ENCODE measurements around the gene ARSG.

DNA sequence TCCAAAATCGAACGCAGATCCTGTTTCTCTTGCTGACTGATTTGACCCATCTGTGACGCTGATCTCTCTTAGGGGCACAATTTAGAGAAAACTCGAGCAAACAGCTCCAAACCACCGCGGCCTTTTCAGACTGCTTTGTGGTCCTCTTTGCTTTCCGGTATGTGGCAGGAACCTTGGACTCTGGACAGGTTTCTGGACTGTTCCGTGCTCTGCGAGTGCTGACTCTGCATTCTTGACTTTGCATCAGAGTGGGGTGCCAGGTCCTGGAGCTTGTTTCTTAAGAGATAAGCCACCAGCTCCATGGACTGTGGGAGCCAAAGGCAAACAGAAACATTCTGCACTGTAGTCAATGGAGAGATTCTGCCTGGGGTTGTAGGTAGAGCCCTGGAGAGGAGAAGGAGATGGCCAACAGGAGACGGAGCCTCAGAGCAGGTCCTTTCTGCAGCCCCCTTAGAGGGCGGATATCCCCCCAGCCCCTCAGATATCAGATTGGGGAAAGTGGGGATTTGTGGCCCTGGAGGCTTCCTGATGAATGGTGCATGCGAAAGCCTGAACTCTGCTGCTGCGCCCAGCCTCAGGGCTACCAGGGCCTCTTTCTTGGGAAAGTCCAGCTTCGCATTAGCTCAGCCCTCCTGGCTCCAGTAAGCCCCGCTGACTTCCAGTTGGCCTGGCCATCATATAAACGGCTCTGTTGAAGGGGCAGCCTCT is 100.4 kb downstream of the ARSG start:
- TF ChIP-seq SIX5 (IDR thresholded peaks at IDR 0.05; ENCODE audit: borderline replicate concordance in 1 of 2, insufficient read depth in 1 of 2, low read depth in 1 of 2, low read length in 2 of 2) = no peak
- no peak for TF ChIP-seq NR1H2 (CRISPR knock-in tag; IDR thresholded peaks at IDR 0.05)
- TF ChIP-seq CBX8 (IDR thresholded peaks at IDR 0.05; ENCODE audit: borderline replicate concordance, extremely low read depth, low read depth, low read length, poor library complexity, severe bottlenecking) = no peak
- no peak for TF ChIP-seq ARID1B (IDR thresholded peaks at IDR 0.05)
- no peak for TF ChIP-seq FOS (IDR thresholded peaks at IDR 0.05; ENCODE audit: extremely low read depth, insufficient read length)
- TF ChIP-seq, protein P1, sequence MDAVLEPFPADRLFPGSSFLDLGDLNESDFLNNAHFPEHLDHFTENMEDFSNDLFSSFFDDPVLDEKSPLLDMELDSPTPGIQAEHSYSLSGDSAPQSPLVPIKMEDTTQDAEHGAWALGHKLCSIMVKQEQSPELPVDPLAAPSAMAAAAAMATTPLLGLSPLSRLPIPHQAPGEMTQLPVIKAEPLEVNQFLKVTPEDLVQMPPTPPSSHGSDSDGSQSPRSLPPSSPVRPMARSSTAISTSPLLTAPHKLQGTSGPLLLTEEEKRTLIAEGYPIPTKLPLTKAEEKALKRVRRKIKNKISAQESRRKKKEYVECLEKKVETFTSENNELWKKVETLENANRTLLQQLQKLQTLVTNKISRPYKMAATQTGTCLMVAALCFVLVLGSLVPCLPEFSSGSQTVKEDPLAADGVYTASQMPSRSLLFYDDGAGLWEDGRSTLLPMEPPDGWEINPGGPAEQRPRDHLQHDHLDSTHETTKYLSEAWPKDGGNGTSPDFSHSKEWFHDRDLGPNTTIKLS (IDR thresholded peaks at IDR 0.05; ENCODE audit: borderline replicate concordance, low read depth) = no peak
- TF ChIP-seq, protein P2, sequence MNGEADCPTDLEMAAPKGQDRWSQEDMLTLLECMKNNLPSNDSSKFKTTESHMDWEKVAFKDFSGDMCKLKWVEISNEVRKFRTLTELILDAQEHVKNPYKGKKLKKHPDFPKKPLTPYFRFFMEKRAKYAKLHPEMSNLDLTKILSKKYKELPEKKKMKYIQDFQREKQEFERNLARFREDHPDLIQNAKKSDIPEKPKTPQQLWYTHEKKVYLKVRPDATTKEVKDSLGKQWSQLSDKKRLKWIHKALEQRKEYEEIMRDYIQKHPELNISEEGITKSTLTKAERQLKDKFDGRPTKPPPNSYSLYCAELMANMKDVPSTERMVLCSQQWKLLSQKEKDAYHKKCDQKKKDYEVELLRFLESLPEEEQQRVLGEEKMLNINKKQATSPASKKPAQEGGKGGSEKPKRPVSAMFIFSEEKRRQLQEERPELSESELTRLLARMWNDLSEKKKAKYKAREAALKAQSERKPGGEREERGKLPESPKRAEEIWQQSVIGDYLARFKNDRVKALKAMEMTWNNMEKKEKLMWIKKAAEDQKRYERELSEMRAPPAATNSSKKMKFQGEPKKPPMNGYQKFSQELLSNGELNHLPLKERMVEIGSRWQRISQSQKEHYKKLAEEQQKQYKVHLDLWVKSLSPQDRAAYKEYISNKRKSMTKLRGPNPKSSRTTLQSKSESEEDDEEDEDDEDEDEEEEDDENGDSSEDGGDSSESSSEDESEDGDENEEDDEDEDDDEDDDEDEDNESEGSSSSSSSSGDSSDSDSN (IDR thresholded peaks at IDR 0.05; ENCODE audit: borderline replicate concordance in 1 of 2, low read depth in 2 of 2, low read length in 2 of 2) = no peak
- TF ChIP-seq, protein P3, sequence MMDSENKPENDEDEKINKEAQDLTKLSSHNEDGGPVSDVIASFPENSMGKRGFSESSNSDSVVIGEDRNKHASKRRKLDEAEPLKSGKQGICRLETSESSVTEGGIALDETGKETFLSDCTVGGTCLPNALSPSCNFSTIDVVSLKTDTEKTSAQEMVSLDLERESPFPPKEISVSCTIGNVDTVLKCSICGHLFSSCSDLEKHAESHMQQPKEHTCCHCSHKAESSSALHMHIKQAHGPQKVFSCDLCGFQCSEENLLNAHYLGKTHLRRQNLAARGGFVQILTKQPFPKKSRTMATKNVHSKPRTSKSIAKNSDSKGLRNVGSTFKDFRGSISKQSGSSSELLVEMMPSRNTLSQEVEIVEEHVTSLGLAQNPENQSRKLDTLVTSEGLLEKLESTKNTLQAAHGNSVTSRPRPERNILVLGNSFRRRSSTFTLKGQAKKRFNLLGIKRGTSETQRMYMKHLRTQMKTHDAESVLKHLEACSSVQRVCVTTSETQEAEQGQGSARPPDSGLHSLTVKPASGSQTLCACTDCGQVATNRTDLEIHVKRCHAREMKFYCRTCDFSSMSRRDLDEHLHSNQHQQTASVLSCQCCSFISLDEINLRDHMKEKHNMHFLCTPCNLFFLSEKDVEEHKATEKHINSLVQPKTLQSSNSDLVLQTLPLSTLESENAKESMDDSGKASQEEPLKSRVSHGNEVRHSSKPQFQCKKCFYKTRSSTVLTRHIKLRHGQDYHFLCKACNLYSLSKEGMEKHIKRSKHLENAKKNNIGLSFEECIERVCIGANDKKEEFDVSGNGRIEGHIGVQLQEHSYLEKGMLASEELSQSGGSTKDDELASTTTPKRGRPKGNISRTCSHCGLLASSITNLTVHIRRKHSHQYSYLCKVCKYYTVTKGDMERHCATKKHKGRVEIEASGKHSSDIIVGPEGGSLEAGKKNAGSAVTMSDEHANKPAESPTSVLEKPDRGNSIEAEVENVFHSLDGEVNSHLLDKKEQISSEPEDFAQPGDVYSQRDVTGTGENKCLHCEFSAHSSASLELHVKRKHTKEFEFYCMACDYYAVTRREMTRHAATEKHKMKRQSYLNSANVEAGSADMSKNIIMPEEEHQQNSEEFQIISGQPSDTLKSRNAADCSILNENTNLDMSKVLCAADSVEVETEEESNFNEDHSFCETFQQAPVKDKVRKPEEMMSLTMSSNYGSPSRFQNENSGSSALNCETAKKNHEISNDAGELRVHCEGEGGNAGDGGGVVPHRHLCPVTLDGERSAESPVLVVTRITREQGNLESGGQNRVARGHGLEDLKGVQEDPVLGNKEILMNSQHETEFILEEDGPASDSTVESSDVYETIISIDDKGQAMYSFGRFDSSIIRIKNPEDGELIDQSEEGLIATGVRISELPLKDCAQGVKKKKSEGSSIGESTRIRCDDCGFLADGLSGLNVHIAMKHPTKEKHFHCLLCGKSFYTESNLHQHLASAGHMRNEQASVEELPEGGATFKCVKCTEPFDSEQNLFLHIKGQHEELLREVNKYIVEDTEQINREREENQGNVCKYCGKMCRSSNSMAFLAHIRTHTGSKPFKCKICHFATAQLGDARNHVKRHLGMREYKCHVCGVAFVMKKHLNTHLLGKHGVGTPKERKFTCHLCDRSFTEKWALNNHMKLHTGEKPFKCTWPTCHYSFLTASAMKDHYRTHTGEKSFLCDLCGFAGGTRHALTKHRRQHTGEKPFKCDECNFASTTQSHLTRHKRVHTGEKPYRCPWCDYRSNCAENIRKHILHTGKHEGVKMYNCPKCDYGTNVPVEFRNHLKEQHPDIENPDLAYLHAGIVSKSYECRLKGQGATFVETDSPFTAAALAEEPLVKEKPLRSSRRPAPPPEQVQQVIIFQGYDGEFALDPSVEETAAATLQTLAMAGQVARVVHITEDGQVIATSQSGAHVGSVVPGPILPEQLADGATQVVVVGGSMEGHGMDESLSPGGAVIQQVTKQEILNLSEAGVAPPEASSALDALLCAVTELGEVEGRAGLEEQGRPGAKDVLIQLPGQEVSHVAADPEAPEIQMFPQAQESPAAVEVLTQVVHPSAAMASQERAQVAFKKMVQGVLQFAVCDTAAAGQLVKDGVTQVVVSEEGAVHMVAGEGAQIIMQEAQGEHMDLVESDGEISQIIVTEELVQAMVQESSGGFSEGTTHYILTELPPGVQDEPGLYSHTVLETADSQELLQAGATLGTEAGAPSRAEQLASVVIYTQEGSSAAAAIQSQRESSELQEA (IDR thresholded peaks at IDR 0.05; ENCODE audit: low read depth) = no peak
- no peak for TF ChIP-seq BRCA1 (IDR thresholded peaks at IDR 0.05)
- no peak for TF ChIP-seq BRCA1 (CRISPR knock-in tag; IDR thresholded peaks at IDR 0.05)
- TF ChIP-seq EZH2 (IDR thresholded peaks at IDR 0.05; ENCODE audit: borderline replicate concordance, low read depth, low read length) = no peak
- TF ChIP-seq, protein P4, sequence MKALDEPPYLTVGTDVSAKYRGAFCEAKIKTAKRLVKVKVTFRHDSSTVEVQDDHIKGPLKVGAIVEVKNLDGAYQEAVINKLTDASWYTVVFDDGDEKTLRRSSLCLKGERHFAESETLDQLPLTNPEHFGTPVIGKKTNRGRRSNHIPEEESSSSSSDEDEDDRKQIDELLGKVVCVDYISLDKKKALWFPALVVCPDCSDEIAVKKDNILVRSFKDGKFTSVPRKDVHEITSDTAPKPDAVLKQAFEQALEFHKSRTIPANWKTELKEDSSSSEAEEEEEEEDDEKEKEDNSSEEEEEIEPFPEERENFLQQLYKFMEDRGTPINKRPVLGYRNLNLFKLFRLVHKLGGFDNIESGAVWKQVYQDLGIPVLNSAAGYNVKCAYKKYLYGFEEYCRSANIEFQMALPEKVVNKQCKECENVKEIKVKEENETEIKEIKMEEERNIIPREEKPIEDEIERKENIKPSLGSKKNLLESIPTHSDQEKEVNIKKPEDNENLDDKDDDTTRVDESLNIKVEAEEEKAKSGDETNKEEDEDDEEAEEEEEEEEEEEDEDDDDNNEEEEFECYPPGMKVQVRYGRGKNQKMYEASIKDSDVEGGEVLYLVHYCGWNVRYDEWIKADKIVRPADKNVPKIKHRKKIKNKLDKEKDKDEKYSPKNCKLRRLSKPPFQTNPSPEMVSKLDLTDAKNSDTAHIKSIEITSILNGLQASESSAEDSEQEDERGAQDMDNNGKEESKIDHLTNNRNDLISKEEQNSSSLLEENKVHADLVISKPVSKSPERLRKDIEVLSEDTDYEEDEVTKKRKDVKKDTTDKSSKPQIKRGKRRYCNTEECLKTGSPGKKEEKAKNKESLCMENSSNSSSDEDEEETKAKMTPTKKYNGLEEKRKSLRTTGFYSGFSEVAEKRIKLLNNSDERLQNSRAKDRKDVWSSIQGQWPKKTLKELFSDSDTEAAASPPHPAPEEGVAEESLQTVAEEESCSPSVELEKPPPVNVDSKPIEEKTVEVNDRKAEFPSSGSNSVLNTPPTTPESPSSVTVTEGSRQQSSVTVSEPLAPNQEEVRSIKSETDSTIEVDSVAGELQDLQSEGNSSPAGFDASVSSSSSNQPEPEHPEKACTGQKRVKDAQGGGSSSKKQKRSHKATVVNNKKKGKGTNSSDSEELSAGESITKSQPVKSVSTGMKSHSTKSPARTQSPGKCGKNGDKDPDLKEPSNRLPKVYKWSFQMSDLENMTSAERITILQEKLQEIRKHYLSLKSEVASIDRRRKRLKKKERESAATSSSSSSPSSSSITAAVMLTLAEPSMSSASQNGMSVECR (CRISPR knock-in tag; IDR thresholded peaks at IDR 0.05) = no peak
- no peak for TF ChIP-seq KLF1 (tag; IDR thresholded peaks at IDR 0.05)
- no peak for TF ChIP-seq YY1 (IDR thresholded peaks at IDR 0.05; ENCODE audit: borderline replicate concordance in 1 of 3, control insufficient read depth in 1 of 3, extremely low read depth in 1 of 3, insufficient read depth in 3 of 3, insufficient read length in 1 of 3, insufficient replicate concordance in 2 of 3, low read depth in 1 of 3, low read length in 2 of 3)
